Esophagus squamous epithelium (tissue), 5 donors: ENCODE data around the gene PLGRKT. TPM values are rescaled to one million over a fixed set of nuclear protein-coding genes. Genes with fewer than 3 reads are reported as not detected.

Experiments used
- DNase-seq: peaks from one replicate; lab custom pipeline; 2025; lab: John Stamatoyannopoulos, UW
- H3K27ac ChIP-seq, 4 donors: fragments of 200-600 bp; sonication (generic); one replicate each; pipeline ENCODE4 v1.5.1; 2016 to 2019; ENCODE audit warnings: mild to moderate bottlenecking in 1 of 4
- H3K27me3 ChIP-seq, 4 donors: fragments of 200-600 bp; sonication (generic); 1 replicate in 3 of 4; 2 replicates in 1 of 4; pipeline versions ENCODE4 v1.5.1 to v1.6.0; 2017 to 2021; ENCODE audit warnings: antibody characterized with exemption in 1 of 4
- H3K36me3 ChIP-seq, 3 donors: fragments of 200-600 bp; sonication (generic); one replicate each; pipeline ENCODE4 v1.5.1; 2016 to 2019
- H3K4me1 ChIP-seq, 3 donors: fragments of 200-600 bp; sonication (generic); one replicate each; pipeline ENCODE4 v1.5.1; 2017 to 2019
- H3K4me3 ChIP-seq, 4 donors: fragments of 200-600 bp; sonication (generic); 1 replicate in 3 of 4; 2 replicates in 1 of 4; pipeline ENCODE4 v1.5.1; 2016 to 2019; ENCODE audit warnings: mild to moderate bottlenecking in 2 of 4, moderate library complexity in 1 of 4
- H3K9me3 ChIP-seq, 3 donors: fragments of 200-600 bp; sonication (generic); one replicate each; pipeline ENCODE4 v1.5.1; 2016 to 2019
- CTCF ChIP-seq, 6 experiments: fragments of 450-650 bp in 4 of 6; fragments of 200-600 bp in 2 of 6; sonication (generic) in 2 of 6; IDR thresholded peaks; one replicate each; pipeline ENCODE4 v1.5.1; 2016 to 2019; ENCODE audit warnings: antibody characterized with exemption in 6 of 6, mild to moderate bottlenecking in 4 of 6, moderate library complexity in 4 of 6
- POLR2A ChIP-seq, 4 donors: fragments of 450-650 bp; IDR thresholded peaks; one replicate each; pipeline ENCODE4 v1.6.1; 2017; ENCODE audit warnings: antibody characterized with exemption in 4 of 4, mild to moderate bottlenecking in 4 of 4, moderate library complexity in 3 of 4
- WGBS, 2 donors: methylation state at CpG; one replicate each; pipeline ENCODE4 v1.1.5; 2018; 5-methylcytosine and 5-hydroxymethylcytosine counted together
- intact Hi-C: fragments of 100-400 bp; cut with DNase I; formaldehyde crosslinking; loops from one replicate; pipeline ENCODE4 v1.15.0; 2022
- total RNA-seq, 4 donors: library from RNA; depleted of rRNA; stranded (reverse); fragments of >200 nt; gene quantifications; one replicate each; pipeline ENCODE4 v1.1.0, GENCODE V29; 2016
- donor health status: DM: yes; HTN: yes; CAD: no.

The PLGRKT gene
- total RNA-seq, 4 donors from 2014 or later: 13.4 to 25.6 (median 20.0) TPM

DNA sequence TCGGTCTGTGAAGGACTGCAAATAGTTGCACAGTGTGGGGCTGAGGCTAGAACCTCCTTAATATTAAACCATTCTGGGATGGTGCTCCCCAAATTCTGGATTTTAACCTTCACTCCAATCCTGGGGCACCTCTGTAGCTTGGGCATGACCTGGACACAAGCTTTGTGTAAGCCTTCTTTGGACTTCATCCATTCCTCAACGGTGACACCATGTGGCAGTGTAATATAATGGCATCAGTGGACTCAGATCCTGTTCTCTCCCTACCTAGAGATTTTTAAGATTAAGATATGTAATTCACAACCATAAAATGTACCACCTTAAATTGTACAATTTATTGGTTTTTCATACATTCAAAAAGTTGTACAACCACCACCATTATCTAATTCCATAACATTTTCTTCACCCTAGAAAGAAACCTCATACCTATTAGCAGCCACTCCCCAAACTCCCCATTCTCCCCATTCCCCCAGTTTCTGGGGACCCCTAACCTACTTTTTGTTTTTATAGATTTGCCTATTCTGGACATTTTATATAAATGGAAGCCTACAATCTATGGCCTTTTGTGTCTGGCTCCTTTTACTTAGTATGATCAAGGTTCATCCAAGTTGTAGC is 4.8 kb upstream of the PLGRKT start:
- intact Hi-C loops: no loop called here
- 41 to 49% methylated on average over 2 of the region's 2 CpGs for WGBS, 2 donors
- no peak overlapping the region for H3K27ac ChIP-seq
- no peak for TF ChIP-seq POLR2A (IDR thresholded peaks at IDR 0.05)
- peak in 5 of 6 experiments; percentile 29 to 56 (median 44) for TF ChIP-seq CTCF (IDR thresholded peaks at IDR 0.05)
- H3K27me3 ChIP-seq: no peaks in the 10 kb centered on the region
- DNase-seq: no peak
- peaks cover 5 to 25% (median 6%) of the 10 kb centered on the region in 3 donors for H3K4me1 ChIP-seq
- no peaks in the 10 kb centered on the region for H3K9me3 ChIP-seq
- H3K36me3 ChIP-seq: no peaks in the 10 kb centered on the region
- H3K4me3 ChIP-seq: no peak overlapping the region

- no peaks in the 10 kb centered on the region for H3K27me3 ChIP-seq
- TF ChIP-seq CTCF (IDR thresholded peaks at IDR 0.05): no peak
- no peak for TF ChIP-seq POLR2A (IDR thresholded peaks at IDR 0.05)
- no peak for DNase-seq
- no peak overlapping the region for H3K27ac ChIP-seq
- H3K36me3 ChIP-seq: no peaks in the 10 kb centered on the region
- H3K4me1 ChIP-seq: peaks cover 7 to 24% (median 15%) of the 10 kb centered on the region in 3 donors
- no peaks in the 10 kb centered on the region for H3K9me3 ChIP-seq
- WGBS, 2 donors: 85 to 95% methylated on average over 1 to 2 of the region's 2 CpGs
- intact Hi-C loops: no loop called here
- no peak overlapping the region for H3K4me3 ChIP-seq
These were observed 3.3 kb upstream of the PLGRKT start for GRCh38 chr9:5441043-5441442.

DNA sequence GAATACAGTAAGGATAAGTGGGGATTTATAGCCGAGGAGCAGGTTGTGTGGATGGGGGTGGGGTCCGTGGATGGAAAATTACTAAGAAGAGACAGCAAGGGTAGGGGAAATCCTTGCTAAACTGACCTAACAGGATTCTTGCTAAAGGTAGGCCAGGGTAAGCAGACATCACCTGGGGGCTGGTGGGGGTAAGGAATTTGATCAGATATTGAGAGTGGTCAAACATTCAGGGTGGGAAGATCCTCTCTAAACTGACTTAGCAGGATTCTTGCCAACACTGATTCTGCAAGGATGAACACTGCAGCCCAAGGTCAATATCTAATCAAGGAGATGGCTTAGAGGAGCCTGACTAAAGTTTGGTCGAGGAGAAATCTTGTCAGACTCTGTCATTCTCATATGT is 2.7 kb upstream of the PLGRKT start:
- no peaks in the 10 kb centered on the region for H3K9me3 ChIP-seq
- H3K27me3 ChIP-seq: no peaks in the 10 kb centered on the region
- no peak for DNase-seq
- intact Hi-C loops: no loop called here
- H3K4me1 ChIP-seq: peaks cover 7 to 26% (median 15%) of the 10 kb centered on the region in 3 donors
- WGBS, 2 donors: 83 to 91% methylated on average over 3 of the region's 3 CpGs
- TF ChIP-seq POLR2A (IDR thresholded peaks at IDR 0.05) (no peak), CTCF (IDR thresholded peaks at IDR 0.05) (no peak)
- no peaks in the 10 kb centered on the region for H3K36me3 ChIP-seq
- no peak overlapping the region for H3K4me3 ChIP-seq
- no peak overlapping the region for H3K27ac ChIP-seq

DNA sequence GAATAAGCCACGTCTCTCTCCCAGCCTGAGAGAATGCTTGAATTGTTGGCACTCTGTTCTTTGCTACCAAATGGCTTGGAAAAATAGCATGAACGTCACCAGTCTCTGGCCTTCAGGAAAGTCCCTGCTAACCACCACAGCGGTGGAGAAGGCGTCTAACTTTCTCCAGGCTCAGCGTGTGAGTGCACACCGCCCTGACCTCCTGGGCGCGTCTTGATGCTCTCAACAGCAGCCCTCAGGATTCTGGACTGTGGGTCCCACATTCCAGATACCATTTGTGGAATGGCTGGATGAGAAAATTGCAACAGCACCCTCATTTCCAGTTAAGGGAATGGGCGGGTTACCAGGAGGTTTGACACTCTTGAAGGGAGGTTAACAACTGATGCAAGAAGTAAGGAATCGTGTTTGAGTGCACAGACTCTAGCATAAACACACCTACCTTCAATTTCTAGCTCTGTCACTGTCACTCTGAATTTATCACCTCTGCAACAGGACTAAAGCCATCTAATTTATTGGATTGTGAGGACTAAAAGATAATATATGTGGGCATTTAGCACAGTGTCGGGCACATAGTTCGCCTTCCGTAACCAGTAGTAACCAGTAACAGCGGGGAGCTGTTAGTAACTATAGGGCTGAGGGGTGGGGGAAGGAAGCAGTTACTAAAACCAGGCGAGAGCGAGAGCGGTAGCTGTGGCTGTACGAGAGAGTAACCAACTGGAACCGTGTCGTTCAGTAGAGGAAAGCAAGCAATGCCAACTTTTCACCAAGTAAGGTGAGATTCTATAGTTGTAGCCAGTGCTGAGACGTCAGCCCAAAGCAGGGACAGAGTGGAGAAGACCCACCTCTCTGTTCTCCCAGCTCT is 807 bp upstream of the PLGRKT start:
- no peak for TF ChIP-seq POLR2A (IDR thresholded peaks at IDR 0.05)
- TF ChIP-seq CTCF (IDR thresholded peaks at IDR 0.05): no peak
- Histone ChIP-seq H3K4me1 (peaks cover 7 to 26% (median 15%) of the 10 kb centered on the region in 3 donors), H3K27ac (peak overlapping the region; percentile 95 to 97 (median 96)), H3K27me3 (no peaks in the 10 kb centered on the region), H3K4me3 (peak overlapping the region; percentile 55 to 87 (median 75)), H3K9me3 (no peaks in the 10 kb centered on the region), H3K36me3 (peaks cover 0 to 10% (median 0%) of the 10 kb centered on the region in 3 donors)
- intact Hi-C loops: loop anchor here (10.0 kb wide), 2 partner anchors 444 to 694 kb away; partner anchors contain the start of gene AK3
- no peak for DNase-seq
- 56 to 62% methylated on average over 19 to 20 of the region's 21 CpGs for WGBS, 2 donors

GRCh38 chr9:5436441-5436840 is 1.3 kb downstream of the PLGRKT start:
- H3K36me3 ChIP-seq: peaks cover 0 to 18% (median 0%) of the 10 kb centered on the region in 3 donors
- peaks cover 7 to 26% (median 15%) of the 10 kb centered on the region in 3 donors for H3K4me1 ChIP-seq
- H3K27ac ChIP-seq: peak overlapping the region; percentile 95 to 97 (median 96)
- TF ChIP-seq POLR2A (IDR thresholded peaks at IDR 0.05): no peak
- TF ChIP-seq CTCF (IDR thresholded peaks at IDR 0.05): no peak
- WGBS, 2 donors: 51 to 83% methylated on average over 2 of the region's 2 CpGs
- intact Hi-C loops: loop anchor here (10.0 kb wide), 2 partner anchors 442 to 692 kb away; partner anchors contain the start of gene AK3
- DNase-seq: no peak
- no peaks in the 10 kb centered on the region for H3K27me3 ChIP-seq
- H3K4me3 ChIP-seq: peak overlapping the region in 1 of 4 donors; percentile 87
- no peaks in the 10 kb centered on the region for H3K9me3 ChIP-seq
